Measurements from ENCODE around the gene DHX57. TPM values are rescaled to one million over a fixed set of nuclear protein-coding genes. Genes with fewer than 3 reads are reported as not detected.

DHX57 gene
- total and polyA plus RNA-seq, 2 donors (not counting 3 experiments of a cell fraction or from before 2014, with no cell fraction given): 8.7 to 28.2 TPM

- BruUV-seq (replicated peaks): no TSS peak
- Histone ChIP-seq H3K4me1 (ENCODE audit: control insufficient read depth, extremely low read depth, insufficient read depth, low read length) (no peaks in the 10 kb centered on the region), H3K4me3 (replicated peaks in 1 of 3; ENCODE audit: insufficient read depth in 1 of 3, low read depth in 1 of 3, low read length in 3 of 3) (no peak overlapping the region), H3K27me3 (ENCODE audit: control insufficient read depth in 2 of 2, insufficient read depth in 2 of 2, low read length in 2 of 2) (no peaks in the 10 kb centered on the region), H3K9ac (replicated peaks; ENCODE audit: extremely low read depth, insufficient read depth, low read length) (no peak overlapping the region), H3K27ac (ENCODE audit: insufficient read depth, low read depth, low read length) (no peak overlapping the region), H4K20me1 (replicated peaks; ENCODE audit: control insufficient read depth, extremely low read depth, insufficient read depth, low read length) (no peaks in the 10 kb centered on the region), H3K4me2 (ENCODE audit: insufficient read depth, low read length) (no peak overlapping the region), H3K9me3 (replicated peaks; ENCODE audit: control insufficient read depth, insufficient read depth, low read length) (no peaks in the 10 kb centered on the region), H3K36me3 (ENCODE audit: control insufficient read depth in 2 of 2, extremely low read depth in 1 of 2, insufficient read depth in 2 of 2, low read length in 2 of 2) (no peaks in the 10 kb centered on the region), H3K79me2 (ENCODE audit: control insufficient read depth, insufficient read depth, low read length) (no peaks in the 10 kb centered on the region), H3K9me1 (replicated peaks; ENCODE audit: control insufficient read depth, extremely low read depth, insufficient read depth, low read length) (no peaks in the 10 kb centered on the region), H2AFZ (ENCODE audit: low read depth, low read length) (no peak overlapping the region)
- TF ChIP-seq JUN (IDR thresholded peaks at IDR 0.05; ENCODE audit: borderline replicate concordance, insufficient read depth, insufficient read length, low read depth): no peak
- no peak for TF ChIP-seq GATA2 (IDR thresholded peaks at IDR 0.05; ENCODE audit: insufficient read depth, insufficient read length, low read depth, low read length)
- no peak for TF ChIP-seq POLR2AphosphoS5 (IDR thresholded peaks at IDR 0.05; ENCODE audit: insufficient read depth, low read depth, low read length)
- TF ChIP-seq, protein P1, sequence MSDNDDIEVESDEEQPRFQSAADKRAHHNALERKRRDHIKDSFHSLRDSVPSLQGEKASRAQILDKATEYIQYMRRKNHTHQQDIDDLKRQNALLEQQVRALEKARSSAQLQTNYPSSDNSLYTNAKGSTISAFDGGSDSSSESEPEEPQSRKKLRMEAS (IDR thresholded peaks at IDR 0.05; ENCODE audit: insufficient read depth, insufficient read length): no peak
- TF ChIP-seq, protein P2, sequence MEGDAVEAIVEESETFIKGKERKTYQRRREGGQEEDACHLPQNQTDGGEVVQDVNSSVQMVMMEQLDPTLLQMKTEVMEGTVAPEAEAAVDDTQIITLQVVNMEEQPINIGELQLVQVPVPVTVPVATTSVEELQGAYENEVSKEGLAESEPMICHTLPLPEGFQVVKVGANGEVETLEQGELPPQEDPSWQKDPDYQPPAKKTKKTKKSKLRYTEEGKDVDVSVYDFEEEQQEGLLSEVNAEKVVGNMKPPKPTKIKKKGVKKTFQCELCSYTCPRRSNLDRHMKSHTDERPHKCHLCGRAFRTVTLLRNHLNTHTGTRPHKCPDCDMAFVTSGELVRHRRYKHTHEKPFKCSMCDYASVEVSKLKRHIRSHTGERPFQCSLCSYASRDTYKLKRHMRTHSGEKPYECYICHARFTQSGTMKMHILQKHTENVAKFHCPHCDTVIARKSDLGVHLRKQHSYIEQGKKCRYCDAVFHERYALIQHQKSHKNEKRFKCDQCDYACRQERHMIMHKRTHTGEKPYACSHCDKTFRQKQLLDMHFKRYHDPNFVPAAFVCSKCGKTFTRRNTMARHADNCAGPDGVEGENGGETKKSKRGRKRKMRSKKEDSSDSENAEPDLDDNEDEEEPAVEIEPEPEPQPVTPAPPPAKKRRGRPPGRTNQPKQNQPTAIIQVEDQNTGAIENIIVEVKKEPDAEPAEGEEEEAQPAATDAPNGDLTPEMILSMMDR (IDR thresholded peaks at IDR 0.05; ENCODE audit: extremely low read depth in 1 of 2, insufficient read depth in 1 of 2, low read depth in 1 of 2, low read length in 2 of 2): no peak
- TF ChIP-seq FOS (IDR thresholded peaks at IDR 0.05; ENCODE audit: borderline replicate concordance, insufficient read depth, low read length): no peak
- TF ChIP-seq MYC (IDR thresholded peaks at IDR 0.05; ENCODE audit: low read depth, low read length): no peak
- TF ChIP-seq POLR2A (IDR thresholded peaks at IDR 0.05; ENCODE audit: low read depth, low read length): no peak
- TF ChIP-seq EZH2 (IDR thresholded peaks at IDR 0.05; ENCODE audit: borderline replicate concordance, low read depth, low read length, severe bottlenecking): no peak
- CTCF ChIA-PET: no interaction called here
- intact Hi-C loops (cut with micrococcal nuclease) (no loop called here), dilution Hi-C loops (cut with MboI; ENCODE audit: extremely low pct_ligation_motif_present, low sequenced_read_pairs) (no loop called here)
- DNase-seq (ENCODE audit: low read depth, low spot score) (no peak), FAIRE-seq (no peak)
- POLR2A ChIA-PET: interaction anchor here (2.6 kb wide), 1 partner anchor 12 kb away, joined by 21 read pairs; the partner anchor contains the start of gene SRSF7
These were observed 112.0 kb downstream of the DHX57 start for GRCh38 chr2:38763728-38764127.
